IPS-18c (cell line): ENCODE data around the gene MRPS23.

Experiments
- H3K4me3 ChIP-seq: 2 replicates; pipeline ENCODE4 v1.7.0; 2013; ENCODE audit warnings: low read depth, mild to moderate bottlenecking, low read length, moderate library complexity; ENCODE audit not compliant: insufficient read depth
- H3K9me3 ChIP-seq: one replicate; pipeline ENCODE4 v1.6.1; 2013; ENCODE audit warnings: mild to moderate bottlenecking, low read length, moderate library complexity; ENCODE audit not compliant: control insufficient read depth, insufficient read depth

MRPS23 gene

GRCh38 chr17:57881783-57882351 is 32.0 kb upstream of the MRPS23 start:
- H3K9me3 ChIP-seq, result no peaks in the 10 kb centered on the region
- no peak overlapping the region for H3K4me3 ChIP-seq

- no peak overlapping the region for H3K4me3 ChIP-seq
- no peaks in the 10 kb centered on the region for H3K9me3 ChIP-seq
Observed at GRCh38 chr17:57881143-57881542, 31.3 kb upstream of the MRPS23 start.

- Histone ChIP-seq H3K9me3 (no peaks in the 10 kb centered on the region), H3K4me3 (no peak overlapping the region)
Observed at GRCh38 chr17:57880086-57880456, 30.2 kb upstream of the MRPS23 start.

GRCh38 chr17:57879437-57880085 is 29.7 kb upstream of the MRPS23 start:
- no peak overlapping the region for H3K4me3 ChIP-seq
- H3K9me3 ChIP-seq, result no peaks in the 10 kb centered on the region

- Histone ChIP-seq H3K9me3 (no peaks in the 10 kb centered on the region), H3K4me3 (no peak overlapping the region)
Observed at GRCh38 chr17:57877803-57878377, 28.0 kb upstream of the MRPS23 start.

GRCh38 chr17:57876866-57877237 is 27.0 kb upstream of the MRPS23 start:
- no peak overlapping the region; the same call in 1 of the 2 replicates for H3K4me3 ChIP-seq
- no peaks in the 10 kb centered on the region for H3K9me3 ChIP-seq

GRCh38 chr17:57876023-57876865 is 26.4 kb upstream of the MRPS23 start:
- H3K4me3 ChIP-seq, result peak overlapping the region; percentile 11; the same call in 1 of the 2 replicates
- no peaks in the 10 kb centered on the region for H3K9me3 ChIP-seq

GRCh38 chr17:57875290-57876022 is 25.6 kb upstream of the MRPS23 start:
- Histone ChIP-seq H3K9me3 (no peaks in the 10 kb centered on the region), H3K4me3 (no peak overlapping the region)

- Histone ChIP-seq H3K9me3 (no peaks in the 10 kb centered on the region), H3K4me3 (no peak overlapping the region)
Observed at GRCh38 chr17:57874434-57875289, 24.8 kb upstream of the MRPS23 start.

- Histone ChIP-seq H3K4me3 (no peak overlapping the region; the same call in 1 of the 2 replicates), H3K9me3 (no peaks in the 10 kb centered on the region)
Observed at GRCh38 chr17:57874058-57874419, 24.2 kb upstream of the MRPS23 start.

- H3K9me3 ChIP-seq, result no peaks in the 10 kb centered on the region
- H3K4me3 ChIP-seq, result no peak overlapping the region; the same call in 1 of the 2 replicates
Observed at GRCh38 chr17:57873261-57874057, 23.6 kb upstream of the MRPS23 start.

- Histone ChIP-seq H3K4me3 (no peak overlapping the region), H3K9me3 (no peaks in the 10 kb centered on the region)
Observed at GRCh38 chr17:57872536-57872935, 22.7 kb upstream of the MRPS23 start.

GRCh38 chr17:57871863-57872262 is 22.0 kb upstream of the MRPS23 start:
- no peak overlapping the region for H3K4me3 ChIP-seq
- H3K9me3 ChIP-seq, result no peaks in the 10 kb centered on the region

GRCh38 chr17:57871155-57871554 is 21.3 kb upstream of the MRPS23 start:
- Histone ChIP-seq H3K4me3 (no peak overlapping the region), H3K9me3 (no peaks in the 10 kb centered on the region)

- Histone ChIP-seq H3K9me3 (no peaks in the 10 kb centered on the region), H3K4me3 (no peak overlapping the region)
Observed at GRCh38 chr17:57870283-57870635, 20.4 kb upstream of the MRPS23 start.
